ENCODE results near the gene MRAP2.
"Not testable (repeated sequence)": the region's sequence is repeated elsewhere in the genome, so short reads cannot be mapped to it uniquely, and the experiment has no call there.

MRAP2 gene

DNA sequence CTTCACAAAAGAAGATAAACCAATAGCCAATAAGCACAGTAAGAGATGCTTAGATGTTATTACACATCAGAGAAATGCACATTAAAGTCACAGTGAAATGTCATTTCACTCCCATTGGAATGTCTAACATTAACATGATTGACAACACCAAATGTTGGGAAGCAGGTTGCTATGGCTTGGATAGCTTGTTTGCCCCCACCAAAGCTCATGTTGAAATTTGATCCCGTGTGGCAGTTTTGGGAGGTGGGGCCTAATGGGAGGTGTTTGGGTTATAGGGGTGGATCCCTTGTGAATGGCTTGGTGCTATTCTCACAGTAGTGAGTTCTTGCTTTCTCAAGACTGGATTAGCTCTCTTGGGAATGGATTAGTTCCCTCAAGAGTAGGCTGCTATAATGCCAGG is 44.8 kb downstream of the MRAP2 start:
- no peak for DNase-seq

DNA sequence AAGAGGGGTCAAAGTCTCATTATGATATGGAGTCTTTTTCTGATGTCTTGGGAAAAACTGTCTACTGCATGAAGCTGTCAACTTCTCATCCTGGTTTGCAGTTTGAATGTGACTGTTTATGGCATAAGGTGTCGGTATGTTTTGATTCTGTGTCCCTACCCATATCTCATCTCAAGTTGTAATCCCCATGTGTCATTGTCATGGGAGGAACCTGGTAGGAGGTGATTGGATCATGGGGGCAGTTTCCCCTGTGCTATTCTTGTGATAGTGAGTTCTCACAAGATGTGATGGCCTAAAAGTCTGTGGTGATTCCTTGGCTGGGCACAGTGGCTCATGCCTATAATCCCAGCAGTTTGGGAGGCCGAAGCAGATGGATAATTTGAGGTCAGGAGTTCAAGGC is 47.6 kb downstream of the MRAP2 start:
- DNase-seq: no peak

DNA sequence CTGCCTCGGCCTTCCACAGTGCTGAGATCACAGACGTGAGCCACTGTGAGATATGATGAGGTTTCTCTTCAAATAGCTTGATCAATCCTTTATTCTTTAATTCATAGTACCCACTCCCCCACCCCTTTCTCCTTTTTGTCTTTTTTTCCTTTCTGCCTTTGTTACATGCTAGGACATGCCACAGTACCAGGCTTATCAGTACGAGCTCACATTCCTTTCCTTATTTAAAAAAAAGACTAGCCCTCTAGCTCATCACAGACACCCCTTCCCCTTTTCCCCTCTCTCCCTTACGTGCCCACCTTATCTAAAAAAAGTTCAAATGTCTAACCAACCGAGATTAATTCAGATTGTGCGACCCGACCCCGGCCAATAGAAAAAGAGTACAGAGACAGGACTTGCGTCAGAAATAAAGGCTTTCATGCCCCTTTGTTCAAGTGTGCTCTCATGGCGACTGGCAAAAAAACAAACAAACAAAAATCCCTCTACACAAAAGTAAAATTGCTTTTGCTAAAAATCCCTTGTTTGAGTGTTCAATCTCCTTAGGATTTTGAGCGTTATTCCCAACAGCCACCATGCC is 49.2 kb downstream of the MRAP2 start:
- DNase-seq: no peak

DNA sequence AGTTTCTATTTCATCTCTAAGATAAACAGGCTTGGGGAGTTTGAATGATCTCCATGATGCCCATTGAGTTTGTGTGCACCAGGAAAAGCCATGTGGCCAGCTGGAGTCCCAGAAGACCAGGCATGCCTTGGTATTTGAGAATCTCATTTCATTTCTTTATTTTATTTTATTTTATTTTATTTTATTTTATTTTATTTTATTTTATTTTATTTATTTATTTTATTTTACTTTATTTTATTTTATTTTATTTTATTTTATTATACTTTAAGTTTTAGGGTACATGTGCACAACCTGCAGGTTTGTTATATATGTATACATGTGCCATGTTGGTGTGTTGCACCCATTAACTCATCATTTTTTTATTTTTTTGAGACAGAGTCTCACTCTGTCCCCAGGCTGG is 51.1 kb downstream of the MRAP2 start:
- not testable (repeated sequence) for DNase-seq

DNA sequence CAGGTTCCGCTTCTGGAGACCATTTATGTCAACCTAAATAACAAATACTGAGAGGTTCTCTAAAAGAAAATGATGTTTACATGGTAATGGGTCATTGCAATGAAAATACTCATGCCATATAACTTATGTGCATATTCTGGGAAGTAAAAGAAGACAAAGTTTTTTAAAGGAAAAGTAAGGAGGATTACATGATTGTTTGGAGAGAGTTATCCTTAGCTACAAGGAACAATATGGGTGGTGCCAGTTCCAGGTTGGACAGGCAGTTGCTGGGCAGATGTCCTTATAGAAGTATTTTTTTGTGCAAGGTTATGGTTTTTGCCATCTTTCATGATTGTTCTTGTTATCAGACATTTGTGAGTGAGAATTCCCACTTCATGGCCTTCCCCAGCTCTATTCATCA is 52.5 kb downstream of the MRAP2 start:
- DNase-seq: no peak

DNA sequence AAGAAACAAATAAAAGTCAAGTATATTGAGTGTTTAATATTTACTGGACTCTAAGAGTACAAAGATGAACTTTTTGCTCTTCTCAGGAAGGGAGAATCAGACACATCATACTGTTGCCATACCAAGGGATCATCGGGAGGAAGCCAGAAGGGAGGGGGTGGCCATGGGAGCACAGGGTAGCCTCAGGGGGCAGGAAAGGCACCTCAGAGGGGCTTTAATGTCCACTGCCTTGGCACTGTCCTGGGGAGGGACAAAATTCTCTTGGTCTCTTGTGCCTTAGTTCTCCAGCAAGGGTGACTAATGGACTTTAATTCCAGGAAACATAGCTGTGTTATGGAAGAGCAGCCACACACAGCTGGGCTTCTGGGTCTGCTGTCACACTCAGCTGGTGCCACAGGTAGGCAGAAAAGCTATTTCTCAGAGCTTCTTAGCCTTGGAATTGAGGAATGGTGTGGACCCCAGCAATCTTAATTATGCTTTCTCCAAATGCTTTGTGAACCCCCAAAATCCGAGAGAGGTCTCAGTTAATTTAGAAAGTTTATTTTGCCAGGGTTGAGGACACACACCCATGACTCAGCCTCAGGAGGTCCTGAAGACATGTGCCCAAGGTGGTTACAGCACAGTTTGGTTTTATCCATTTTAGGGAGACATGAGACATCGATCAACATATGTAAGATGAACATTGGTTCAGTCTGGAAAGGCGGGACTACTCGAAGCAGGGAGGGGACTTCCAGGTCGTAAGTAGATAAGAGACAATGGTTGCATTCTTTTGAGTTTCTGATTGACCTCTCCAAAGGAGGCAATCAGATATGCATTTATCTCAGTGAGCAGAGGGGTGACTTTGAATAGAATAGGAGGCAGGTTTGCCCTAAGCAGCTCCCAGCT is 53.2 kb downstream of the MRAP2 start:
- DNase-seq: no peak

DNA sequence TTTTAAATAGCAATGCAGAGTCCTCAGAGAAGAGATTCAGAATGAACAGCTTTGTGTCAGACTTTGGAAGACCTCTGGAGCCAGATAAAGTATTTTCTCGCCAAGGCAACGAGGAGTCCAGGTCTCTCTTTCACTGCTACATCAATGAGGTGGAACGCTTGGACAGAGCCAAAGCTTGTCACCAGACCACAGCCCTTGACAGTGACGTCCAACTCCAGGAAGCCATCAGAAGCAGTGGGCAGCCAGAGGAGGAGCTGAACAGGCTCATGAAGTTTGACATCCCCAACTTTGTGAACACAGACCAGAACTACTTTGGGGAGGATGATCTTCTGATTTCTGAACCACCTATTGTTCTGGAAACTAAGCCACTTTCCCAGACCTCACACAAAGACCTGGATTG is 55.5 kb downstream of the MRAP2 start:
- DNase-seq: no peak

DNA sequence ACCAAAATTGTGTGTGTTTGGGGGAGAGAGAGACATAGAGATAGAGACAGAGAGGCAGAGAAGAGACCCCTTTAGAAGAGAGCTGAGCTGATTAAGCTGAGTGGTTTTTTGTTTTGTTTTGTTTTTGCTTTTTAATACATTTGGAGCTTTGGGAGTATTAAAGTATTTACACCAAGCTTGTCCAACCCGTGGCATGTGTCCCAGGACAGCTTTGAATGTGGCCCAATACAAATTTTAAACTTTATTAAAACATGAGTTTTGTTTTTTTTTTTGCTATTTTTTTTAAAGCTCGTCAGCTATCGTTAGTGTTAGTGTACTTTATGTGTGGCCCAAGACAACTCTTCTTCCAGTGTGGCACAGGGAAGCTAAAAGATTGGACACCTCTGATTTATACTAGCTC is 56.0 kb downstream of the MRAP2 start:
- DNase-seq: no peak

DNA sequence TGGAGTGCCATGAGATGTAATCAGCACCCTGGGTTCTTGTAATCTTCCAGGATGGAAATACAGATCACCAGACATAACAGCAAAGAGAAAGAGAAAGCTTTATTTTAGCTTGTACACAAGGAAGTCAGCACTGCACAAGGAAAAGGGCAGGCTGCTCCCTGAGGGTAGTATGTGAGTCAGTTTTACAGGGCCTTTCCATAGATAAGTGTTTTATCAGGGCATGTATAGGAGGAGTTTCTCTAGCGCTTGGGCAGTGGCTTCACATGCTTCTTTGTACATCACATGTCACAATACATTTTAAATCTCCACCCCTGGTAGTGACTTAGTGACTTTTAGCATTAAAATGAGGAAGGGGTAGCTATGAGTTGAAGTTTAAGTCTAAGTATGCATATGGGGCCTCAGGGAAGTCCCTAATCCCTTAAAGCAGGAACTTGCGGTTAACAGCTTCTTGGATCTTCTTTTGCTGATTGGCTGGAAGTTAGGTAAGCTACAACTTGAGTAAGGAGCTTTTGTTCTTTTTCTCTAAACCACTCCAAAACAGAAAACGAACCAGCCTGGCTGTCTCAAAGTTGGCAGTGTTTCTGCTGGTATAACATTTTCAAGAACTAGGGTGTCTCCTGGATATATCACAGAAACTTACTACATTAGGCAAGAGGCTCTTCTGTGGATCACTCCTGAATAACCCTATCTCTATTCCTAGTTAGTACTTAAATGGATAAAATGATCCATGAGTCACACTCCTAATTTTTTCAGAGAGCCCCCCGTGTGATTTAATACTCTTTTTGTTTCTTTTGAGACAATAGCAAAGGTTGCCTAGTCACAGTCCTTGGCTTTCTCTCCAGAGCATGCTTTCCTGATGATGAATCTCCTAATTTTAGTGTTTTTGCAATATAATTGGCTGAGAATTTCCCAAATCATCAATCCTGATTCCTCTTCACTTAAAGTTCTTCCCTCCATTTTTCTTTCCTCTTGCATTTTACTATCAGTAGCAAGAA is 60.2 kb downstream of the MRAP2 start:
- peak; percentile 59 to 67 for DNase-seq

DNA sequence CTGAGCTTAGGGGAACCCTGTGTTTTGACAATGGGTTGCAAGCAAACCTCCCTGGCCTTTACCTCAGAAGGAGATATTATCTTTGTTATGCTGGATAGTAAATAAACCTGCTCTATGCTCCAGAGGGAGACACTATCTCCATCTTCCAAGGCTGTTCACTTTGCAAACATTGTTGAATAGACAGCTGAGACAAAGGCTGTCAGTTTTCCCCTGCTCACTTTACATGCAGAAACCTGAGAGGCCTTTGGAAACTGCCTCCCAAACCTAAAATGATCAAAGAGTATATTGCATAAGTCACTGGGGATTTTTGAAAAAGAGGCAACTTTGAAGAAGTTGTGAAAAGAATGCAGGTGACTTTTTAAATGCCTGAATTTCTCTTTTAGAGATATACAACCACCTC is 61.6 kb downstream of the MRAP2 start:
- no peak for DNase-seq

DNA sequence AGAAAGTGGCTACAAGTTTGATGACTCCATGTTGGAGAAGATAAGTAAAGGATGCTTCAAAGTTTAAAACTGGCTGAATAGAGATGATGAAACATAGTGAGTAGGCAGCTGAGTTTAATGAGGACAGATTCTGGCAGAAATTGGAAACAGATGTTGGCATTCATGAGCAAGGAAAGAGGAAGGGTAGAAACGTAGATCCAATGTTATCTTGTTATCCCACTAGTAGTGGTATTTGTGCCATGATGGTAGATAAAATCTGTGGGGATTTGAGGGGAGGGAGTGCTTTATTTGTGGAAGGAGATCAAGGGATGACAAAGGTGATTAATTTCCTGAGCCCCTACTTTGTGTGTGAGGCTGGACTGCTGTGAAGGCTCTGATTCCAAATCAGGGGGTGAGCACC is 69.5 kb downstream of the MRAP2 start:
- DNase-seq: no peak

DNA sequence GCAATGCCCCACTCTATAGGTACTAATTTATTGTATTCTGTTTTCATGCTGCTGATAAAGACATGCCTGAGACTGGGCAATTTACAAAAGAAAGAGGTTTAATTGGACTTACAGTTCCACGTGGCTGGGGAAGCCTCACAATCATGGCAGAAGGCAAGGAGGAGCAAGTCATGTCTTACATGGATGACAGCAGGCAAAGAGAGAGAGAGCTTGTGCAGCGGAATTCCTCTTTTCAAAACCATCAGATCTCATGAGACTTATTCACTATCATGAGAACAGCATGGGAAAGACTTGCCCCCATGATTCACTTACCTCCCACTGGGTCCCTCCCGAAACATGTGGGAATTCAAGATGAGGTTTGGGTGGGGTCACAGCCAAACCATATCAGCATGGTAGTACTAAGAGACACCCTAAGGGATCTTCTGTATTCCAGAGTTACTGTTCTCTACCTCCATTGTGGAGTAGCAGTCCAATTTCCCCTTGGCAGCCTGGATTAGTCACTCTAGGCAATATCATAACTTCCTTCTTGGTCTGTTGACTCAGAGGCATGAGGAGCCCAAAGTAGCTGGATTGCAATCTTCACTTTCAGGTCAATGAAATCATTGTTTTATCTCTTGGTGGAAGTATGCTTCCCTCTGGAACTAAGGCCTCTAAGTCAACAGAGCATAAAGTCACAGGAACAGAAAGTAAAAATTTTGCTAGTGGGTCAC is 71.8 kb downstream of the MRAP2 start:
- not testable (repeated sequence) for DNase-seq

DNA sequence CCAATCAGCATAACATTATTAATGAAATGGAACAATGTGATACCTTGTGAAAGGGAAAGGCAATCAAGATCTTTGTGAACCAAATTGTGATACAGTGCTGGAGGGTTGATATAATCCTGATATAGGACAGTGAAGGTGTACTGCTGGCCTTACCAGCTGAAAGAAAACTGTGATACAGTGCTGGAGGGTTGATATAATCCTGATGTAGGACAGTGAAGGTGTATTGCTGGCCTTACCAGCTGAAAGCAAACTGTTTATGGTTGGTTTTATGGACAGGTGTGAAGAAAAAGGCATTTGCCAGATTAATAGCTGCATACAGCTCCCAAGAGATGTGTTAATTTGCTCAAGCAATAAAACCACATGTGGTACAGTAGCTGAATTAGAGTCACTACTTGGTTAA is 73.9 kb downstream of the MRAP2 start:
- DNase-seq: no peak

DNA sequence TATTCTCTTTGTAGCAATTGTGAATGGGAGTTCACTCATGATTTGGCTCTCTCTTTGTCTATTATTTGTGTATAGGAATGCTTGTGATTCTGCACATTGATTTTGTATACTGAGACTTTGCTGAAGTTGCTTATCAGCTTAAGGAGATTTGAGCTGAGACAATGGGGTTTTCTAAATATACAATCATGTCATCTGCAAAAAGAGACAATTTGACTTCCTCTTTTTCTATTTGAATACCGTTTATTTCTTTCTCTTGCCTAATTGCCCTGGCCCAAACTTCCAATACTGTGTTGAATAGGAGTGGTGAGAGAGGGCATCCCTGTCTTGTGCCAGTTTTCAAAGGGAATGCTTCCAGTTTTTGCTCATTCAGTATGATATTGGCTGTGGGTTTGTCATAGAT is 77.8 kb downstream of the MRAP2 start:
- peak; percentile 5 to 17 for DNase-seq

DNA sequence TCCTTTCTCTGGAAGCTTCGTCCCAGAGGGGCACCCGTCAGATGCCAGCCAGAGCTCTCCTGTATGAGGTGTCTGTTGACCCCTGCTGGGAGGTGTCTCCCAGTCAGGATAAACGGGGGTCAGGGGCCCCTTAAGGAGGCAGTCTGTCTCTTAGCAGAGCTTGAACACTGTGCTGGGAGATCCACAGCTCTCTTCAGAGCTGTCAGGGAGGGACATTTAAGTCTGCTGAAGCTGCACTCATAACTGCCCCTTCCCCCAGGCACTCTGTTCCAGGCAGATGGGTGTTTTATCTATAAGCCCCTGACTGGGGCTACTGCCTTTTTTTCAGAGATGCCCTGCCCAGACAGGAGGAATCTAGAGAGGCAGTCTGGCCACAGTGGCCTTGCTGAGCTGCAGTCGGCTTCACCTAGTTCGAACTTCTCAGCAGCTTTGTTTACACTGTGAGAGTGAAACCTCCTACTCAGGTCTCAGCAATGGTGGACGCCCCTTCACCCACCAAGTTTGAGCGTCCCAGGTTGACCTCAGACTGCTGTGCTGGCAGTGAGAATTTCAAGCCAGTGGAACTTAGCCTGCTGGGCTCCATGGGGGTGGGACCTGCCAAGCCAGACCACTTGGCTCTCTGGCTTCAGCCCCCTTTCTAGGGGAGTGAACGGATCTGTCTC is 81.5 kb downstream of the MRAP2 start:
- DNase-seq: not testable (repeated sequence)

DNA sequence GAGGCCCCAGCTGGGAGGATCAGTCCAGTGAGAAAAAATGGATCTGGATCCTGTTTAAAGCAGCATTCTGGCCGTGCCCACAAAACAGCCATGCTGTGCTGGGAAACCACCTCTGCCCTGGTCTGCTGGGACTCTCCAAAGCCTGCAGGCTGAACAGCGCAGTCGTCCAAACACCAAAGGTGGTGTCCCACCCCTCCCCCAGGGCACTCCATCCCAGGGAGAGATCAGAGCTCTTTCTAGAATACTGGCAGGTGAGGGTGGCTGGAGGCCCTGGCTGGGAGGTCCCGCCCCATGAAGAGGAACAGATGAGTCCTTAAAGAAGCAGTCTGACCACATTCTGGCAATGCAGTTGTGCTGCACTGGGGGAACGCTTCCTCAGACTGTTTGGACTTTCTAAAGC is 84.6 kb downstream of the MRAP2 start:
- DNase-seq: no peak

DNA sequence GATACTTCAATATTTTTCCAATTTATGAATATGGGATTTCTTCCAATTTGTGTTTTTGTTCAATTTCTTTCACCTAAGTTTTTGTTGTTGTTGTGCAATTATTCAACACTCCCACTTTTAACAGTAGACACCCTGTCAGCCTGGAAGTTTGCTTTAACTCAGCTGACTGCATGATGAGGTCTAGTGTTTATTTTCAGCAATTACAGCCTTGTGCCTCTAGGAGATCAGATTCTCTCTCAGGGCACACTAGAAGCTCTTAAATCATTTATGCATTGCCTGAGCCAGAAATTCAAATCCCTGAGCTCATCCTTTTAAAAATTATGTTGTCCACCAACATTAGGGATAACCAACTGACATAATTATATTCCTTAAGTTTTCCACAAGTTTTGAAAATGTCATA is 85.7 kb downstream of the MRAP2 start:
- DNase-seq: peak; percentile 2 to 14

DNA sequence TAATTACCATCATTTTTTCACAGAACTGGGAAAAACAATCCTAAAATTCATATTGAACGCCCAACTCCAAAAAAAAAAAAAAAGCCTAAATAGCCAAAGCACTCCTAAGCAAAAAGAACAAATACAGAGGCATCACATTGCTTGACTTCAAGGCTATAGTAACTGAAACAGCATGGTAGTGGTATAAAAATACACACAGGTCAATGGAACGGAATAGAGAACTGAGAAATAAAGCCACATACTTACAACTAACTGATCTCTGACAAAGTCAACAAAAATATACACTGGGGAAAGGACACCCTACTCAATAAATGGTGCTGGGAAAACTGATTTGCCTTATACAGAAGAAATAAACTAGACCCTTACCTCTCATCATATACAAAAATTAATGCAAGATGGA is 89.6 kb downstream of the MRAP2 start:
- DNase-seq: no peak

DNA sequence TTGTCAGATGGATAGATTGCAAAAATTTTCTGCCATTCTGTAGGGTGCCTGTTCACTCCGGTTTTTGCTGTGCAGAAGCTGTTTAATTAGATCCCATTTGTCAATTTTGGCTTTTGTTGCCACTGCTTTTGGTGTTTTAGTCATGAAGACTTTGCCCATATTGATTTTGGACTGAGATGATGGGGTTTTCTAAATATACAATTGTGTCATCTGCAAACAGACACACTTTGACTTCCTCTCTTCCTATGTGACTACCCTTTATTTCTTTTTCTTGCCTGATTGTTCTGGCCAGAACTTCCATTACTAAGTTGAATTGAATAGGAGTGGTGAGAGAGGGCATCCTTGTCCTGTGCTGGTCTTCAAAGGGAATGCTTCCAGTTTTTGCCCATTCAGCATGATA is 96.0 kb downstream of the MRAP2 start:
- DNase-seq: not testable (repeated sequence)

DNA sequence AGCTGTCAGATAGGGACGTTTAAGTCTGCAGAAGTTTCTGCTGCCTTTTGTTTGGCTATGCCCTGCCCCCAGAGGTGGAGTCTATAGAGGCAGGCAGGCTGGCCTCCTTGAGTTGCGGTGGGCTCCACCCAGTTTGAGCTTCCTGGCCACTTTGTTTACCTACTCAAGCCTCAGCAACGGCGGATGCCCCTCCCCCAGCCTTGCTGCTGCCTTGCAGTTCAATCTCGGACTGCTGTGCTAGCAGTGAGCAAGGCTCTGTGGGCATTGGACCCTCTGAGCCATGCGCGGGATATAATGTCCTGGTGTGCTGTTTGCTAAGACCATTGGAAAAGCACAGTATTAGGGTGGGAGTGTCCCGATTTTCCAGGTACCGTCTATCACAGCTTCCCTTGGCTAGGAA is 99.8 kb downstream of the MRAP2 start:
- DNase-seq: not testable (repeated sequence)

DNA sequence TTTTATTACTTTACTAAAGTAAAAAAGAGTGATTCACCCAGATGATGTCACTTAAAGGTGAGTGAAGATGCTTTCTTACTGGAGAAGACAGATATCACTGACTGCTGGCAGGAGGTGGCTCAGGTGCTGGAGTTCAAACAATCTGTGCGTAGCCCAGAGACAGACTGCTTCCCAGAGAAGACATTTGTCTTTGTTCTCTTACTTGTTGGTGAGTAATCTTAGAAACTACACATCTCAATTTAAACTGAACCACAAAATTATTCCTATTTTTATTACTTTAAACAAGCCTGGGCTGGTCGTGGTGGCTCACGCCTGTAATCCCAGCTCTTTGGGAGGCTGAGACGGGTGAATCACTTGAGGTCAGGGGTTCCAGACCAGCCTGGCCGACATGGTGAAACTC is 101.7 kb downstream of the MRAP2 start:
- DNase-seq: no peak

DNA sequence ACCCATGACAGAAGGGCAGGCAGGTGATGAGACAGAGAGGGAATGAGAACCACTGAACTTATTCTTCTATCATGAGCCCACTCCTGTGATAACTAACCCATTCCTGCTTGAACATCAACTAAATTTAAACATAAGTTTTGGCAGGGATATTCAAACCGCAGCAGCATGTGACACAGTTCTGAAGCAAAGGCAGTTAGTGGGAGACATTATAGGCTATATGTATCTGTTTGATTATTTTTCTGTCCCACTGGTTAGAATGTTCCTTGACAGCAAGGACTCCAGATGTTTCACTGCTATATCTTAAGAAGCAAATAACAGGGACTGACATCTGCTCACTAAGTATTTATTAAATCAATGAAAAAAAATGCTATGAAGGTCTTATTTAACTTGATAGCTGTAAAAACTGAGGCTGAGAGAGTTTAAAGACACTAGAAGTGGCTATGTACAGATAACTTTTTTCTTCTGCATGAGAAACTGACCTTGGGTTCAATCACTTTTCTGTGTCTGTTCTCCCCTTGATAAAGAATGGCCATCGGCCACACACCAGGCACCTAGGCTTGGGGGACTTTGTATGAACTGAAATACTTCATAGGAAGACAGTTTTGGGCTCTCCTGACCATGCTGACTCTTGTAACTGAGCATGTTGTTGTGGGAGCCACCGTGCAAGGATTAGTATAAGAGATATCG is 102.9 kb downstream of the MRAP2 start:
- DNase-seq: no peak
